CD4-positive, alpha-beta memory T cell (primary cell): ENCODE results near the gene PLK5. TPM values are rescaled to one million over a fixed set of nuclear protein-coding genes. Genes with fewer than 3 reads are reported as not detected.
"Not testable (repeated sequence)": the region's sequence is repeated elsewhere in the genome, so short reads cannot be mapped to it uniquely, and the experiment has no call there.

Source experiments
- CTCF ChIA-PET: fragments of 350-600 bp; sonication (Branson Sonifier 250); formaldehyde crosslinking; loops from one replicate; lab custom pipeline; 2021; ENCODE audit warnings: inconsistent platforms; ENCODE audit not compliant: partially characterized antibody; lab: Charles Lee
- POLR2A ChIA-PET: fragments of 350-600 bp; sonication (Branson Sonifier 250); formaldehyde crosslinking; loops from one replicate; lab custom pipeline; 2021; ENCODE audit not compliant: partially characterized antibody; lab: Charles Lee
- DNase-seq, 5 donors: peaks; one replicate each; pipeline versions ENCODE4 v3.0.0 to v3.0.0-alpha.2; 2020 to 2022; ENCODE audit warnings: mixed read lengths in 1 of 5
- H3K27ac ChIP-seq: one replicate; pipeline ENCODE4 v1.7.0; 2013; ENCODE audit warnings: low read depth, low read length
- H3K27me3 ChIP-seq: 2 replicates; pipeline ENCODE4 v1.7.0; 2013; ENCODE audit warnings: mild to moderate bottlenecking, low read length, moderate library complexity; ENCODE audit not compliant: insufficient read depth
- H3K36me3 ChIP-seq: 2 replicates; pipeline ENCODE4 v1.7.0; 2013; ENCODE audit warnings: mild to moderate bottlenecking, low read length, moderate library complexity; ENCODE audit not compliant: insufficient read depth
- H3K4me1 ChIP-seq: 2 replicates; pipeline ENCODE4 v1.7.0; 2013; ENCODE audit warnings: mild to moderate bottlenecking, low read length, moderate library complexity; ENCODE audit not compliant: insufficient read depth
- H3K4me3 ChIP-seq, 2 donors: one replicate each; pipeline ENCODE4 v1.7.0; 2013; ENCODE audit warnings: low read length in 2 of 2, mild to moderate bottlenecking in 1 of 2
- H3K9me3 ChIP-seq, 2 donors: one replicate each; pipeline ENCODE4 v1.7.0; 2013; ENCODE audit warnings: low read length in 2 of 2, control low read depth in 1 of 2; ENCODE audit not compliant: control insufficient read depth in 1 of 2
- H3K27ac Mint-ChIP-seq, 7 donors: one replicate each; pipeline ENCODE4 v1.8.0; 2020 to 2021; ENCODE audit warnings: mixed read lengths in 7 of 7, mild to moderate bottlenecking in 6 of 7, inconsistent platforms in 3 of 7, moderate library complexity in 3 of 7
- H3K27me3 Mint-ChIP-seq, 2 donors: one replicate each; pipeline ENCODE4 v1.8.0; 2020 to 2021; ENCODE audit warnings: mixed read lengths in 2 of 2
- H3K36me3 Mint-ChIP-seq, 2 donors: one replicate each; pipeline ENCODE4 v1.8.0; 2020 to 2021; ENCODE audit warnings: mixed read lengths in 2 of 2, inconsistent platforms in 1 of 2, mild to moderate bottlenecking in 1 of 2
- H3K4me1 Mint-ChIP-seq, 4 donors: one replicate each; pipeline ENCODE4 v1.8.0; 2020 to 2021; ENCODE audit warnings: mixed read lengths in 4 of 4, mild to moderate bottlenecking in 1 of 4
- H3K4me3 Mint-ChIP-seq, 8 donors: one replicate each; pipeline ENCODE4 v1.8.0; 2020 to 2021; ENCODE audit warnings: mixed read lengths in 8 of 8, mild to moderate bottlenecking in 7 of 8, moderate library complexity in 6 of 8, inconsistent platforms in 3 of 8
- H3K9me3 Mint-ChIP-seq, 8 donors: one replicate each; pipeline ENCODE4 v1.8.0; 2020 to 2021; ENCODE audit warnings: mixed read lengths in 8 of 8, mild to moderate bottlenecking in 5 of 8, inconsistent platforms in 3 of 8, moderate library complexity in 1 of 8
- intact Hi-C: fragments of 100-400 bp; cut with micrococcal nuclease; formaldehyde crosslinking; loops from one replicate; pipeline ENCODE4 v1.15.1; 2023
- polyA plus RNA-seq, 2 donors: library from polyadenylated mRNA; unstranded; fragments of 300-500 nt; fragmentation: Illumina TruSeq; gene quantifications; one replicate each; pipeline ENCODE4 v1.2.3, GENCODE V29; 2021
- total RNA-seq, 2 experiments: library from RNA; stranded (reverse); gene quantifications; one replicate each; pipeline ENCODE4 v1.2.3, GENCODE V29; 2021

PLK5 gene
- total and polyA plus RNA-seq, 4 experiments from 2014 or later = not detected

DNA sequence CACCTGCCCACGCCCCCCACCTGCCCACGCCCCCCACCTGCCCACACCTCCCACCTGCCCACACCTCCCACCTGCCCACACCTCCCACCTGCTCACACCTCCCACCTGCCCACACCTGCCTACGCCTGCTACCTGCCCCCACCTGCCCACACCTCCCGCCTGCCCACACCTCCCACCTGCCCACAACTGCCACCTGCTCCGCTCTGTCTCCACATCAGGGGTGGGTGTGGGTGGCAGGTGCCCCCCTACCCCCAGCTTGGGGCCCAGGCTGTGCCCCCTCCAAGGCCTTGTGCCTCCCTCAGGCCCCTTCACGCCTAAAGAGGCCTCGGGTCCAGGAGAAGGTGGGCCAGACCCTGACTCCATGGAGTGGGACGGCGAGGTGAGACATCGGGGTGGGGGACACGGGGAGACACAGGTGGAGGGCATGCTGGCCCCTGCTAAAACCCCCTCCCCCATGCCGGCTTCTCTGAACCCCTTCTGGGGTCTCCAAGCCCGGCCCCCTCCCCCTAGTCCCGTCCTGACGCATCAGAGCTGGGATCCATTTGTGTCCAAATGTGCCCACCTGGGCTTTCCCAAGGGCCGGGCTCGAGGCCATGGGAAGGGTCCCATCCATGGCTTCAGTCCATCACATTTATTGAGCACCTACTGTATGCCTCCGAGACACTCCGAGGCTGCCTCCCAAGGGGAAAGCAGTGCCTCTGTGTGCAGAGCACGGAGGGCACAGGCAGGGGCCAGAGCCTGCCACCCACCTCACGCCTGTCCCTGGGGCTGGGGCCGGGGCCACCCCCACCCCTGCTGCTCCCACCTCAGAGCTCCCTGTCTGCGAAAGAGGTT, 4.9 kb downstream of the PLK5 start:
- H3K9me3 Mint-ChIP-seq = peaks cover 0 to 3% (median 0%) of the 10 kb centered on the region in 8 donors
- no peak overlapping the region for H3K4me3 Mint-ChIP-seq
- Histone ChIP-seq H3K4me3 (no peak overlapping the region), H3K36me3 (no peaks in the 10 kb centered on the region), H3K9me3 (no peaks in the 10 kb centered on the region), H3K4me1 (no peaks in the 10 kb centered on the region), H3K27ac (no peak overlapping the region), H3K27me3 (peaks cover 10% of the 10 kb centered on the region)
- ChIA-PET CTCF (no interaction called here), POLR2A (no interaction called here)
- peaks cover 0 to 9% (median 7%) of the 10 kb centered on the region in 4 donors for H3K4me1 Mint-ChIP-seq
- no peak for DNase-seq
- intact Hi-C loops = no loop called here
- H3K27ac Mint-ChIP-seq = no peak overlapping the region
- H3K27me3 Mint-ChIP-seq = peaks cover 22 to 23% of the 10 kb centered on the region in 2 donors
- H3K36me3 Mint-ChIP-seq = no peaks in the 10 kb centered on the region

DNA sequence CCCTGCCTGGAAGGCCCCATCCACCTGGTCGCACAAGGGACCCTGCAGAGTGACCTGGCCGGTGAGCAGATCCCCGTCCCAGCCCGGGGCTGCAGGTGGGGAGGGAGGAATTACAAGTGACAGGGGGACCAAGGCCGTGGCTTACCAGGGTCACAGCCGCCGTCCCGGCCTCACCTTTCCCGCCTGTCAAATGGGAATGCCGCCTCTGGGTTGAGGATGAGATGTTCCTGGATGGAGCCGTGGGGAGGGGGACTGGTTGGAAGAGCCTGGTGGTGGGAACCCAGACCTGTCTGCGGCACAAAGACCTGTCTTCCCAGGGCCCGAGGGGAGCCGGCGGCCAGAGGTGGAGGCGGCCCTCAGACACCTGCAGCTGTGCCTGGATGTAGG, 5.5 kb downstream of the PLK5 start:
- H3K27ac ChIP-seq = no peak overlapping the region
- intact Hi-C loops = no loop called here
- H3K4me1 Mint-ChIP-seq = peaks cover 0 to 7% (median 5%) of the 10 kb centered on the region in 4 donors
- H3K27me3 Mint-ChIP-seq = peaks cover 20 to 22% of the 10 kb centered on the region in 2 donors
- H3K9me3 Mint-ChIP-seq = peaks cover 0 to 3% (median 0%) of the 10 kb centered on the region in 8 donors
- H3K27ac Mint-ChIP-seq = no peak overlapping the region
- ChIA-PET POLR2A (no interaction called here), CTCF (no interaction called here)
- H3K4me1 ChIP-seq = no peaks in the 10 kb centered on the region
- H3K4me3 Mint-ChIP-seq = no peak overlapping the region
- no peaks in the 10 kb centered on the region for H3K36me3 Mint-ChIP-seq
- no peak for DNase-seq
- no peaks in the 10 kb centered on the region for H3K36me3 ChIP-seq
- H3K27me3 ChIP-seq = peaks cover 9% of the 10 kb centered on the region
- no peaks in the 10 kb centered on the region for H3K9me3 ChIP-seq
- no peak overlapping the region for H3K4me3 ChIP-seq

DNA sequence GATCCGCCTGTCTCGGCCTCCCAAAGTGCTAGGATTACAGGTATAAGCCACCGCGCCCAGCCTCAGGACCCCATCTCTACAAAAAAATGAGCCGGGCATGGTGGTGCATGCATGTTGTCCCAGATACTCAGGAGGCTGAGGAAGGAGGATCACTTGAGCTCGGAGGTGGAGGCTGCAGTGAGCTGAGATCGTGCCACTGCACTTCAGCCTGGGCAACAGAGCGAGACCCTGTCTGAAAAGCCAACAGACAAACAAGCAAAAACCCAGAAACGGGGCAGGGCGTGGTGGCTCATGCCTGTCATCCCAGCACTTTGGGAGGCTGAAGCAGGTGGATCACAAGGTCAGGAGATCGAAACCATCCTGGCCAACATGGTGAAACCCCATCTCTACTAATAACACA, 7.0 kb downstream of the PLK5 start:
- H3K27ac ChIP-seq, DNase-seq, H3K4me1 Mint-ChIP-seq, intact Hi-C loops, H3K4me3 Mint-ChIP-seq, CTCF ChIA-PET, H3K36me3 ChIP-seq, H3K27ac Mint-ChIP-seq, POLR2A ChIA-PET, H3K9me3 Mint-ChIP-seq, H3K4me1 ChIP-seq, H3K9me3 ChIP-seq, H3K27me3 ChIP-seq, H3K36me3 Mint-ChIP-seq, H3K4me3 ChIP-seq: not testable (repeated sequence)
- peaks cover 16 to 17% of the 10 kb centered on the region in 2 donors for H3K27me3 Mint-ChIP-seq

DNA sequence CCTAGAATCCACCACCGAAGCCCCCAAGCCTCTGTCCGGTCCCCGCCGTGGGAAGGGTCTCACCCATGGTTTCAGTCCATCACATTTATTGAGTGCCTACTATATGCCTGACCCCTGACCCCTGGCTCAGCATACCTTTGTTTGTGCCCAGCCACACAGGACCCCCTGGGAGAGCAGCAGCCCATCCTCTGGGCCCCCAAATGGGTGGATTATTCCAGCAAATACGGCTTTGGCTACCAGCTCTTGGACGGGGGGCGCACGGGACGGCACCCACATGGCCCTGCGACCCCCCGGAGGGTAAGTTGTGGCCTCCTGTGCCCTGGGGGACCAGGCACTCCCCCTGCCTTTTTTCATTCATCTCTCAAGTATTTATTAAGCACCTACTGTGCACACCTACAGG, 7.7 kb downstream of the PLK5 start:
- ChIA-PET POLR2A (no interaction called here), CTCF (no interaction called here)
- Histone ChIP-seq H3K36me3 (no peaks in the 10 kb centered on the region), H3K27ac (no peak overlapping the region), H3K4me3 (no peak overlapping the region), H3K9me3 (no peaks in the 10 kb centered on the region), H3K4me1 (no peaks in the 10 kb centered on the region), H3K27me3 (no peaks in the 10 kb centered on the region)
- Mint-ChIP-seq H3K27ac (no peak overlapping the region), H3K4me1 (peaks cover 0 to 1% (median 0%) of the 10 kb centered on the region in 4 donors), H3K27me3 (peaks cover 10 to 13% of the 10 kb centered on the region in 2 donors), H3K9me3 (peaks cover 0 to 2% (median 0%) of the 10 kb centered on the region in 8 donors), H3K4me3 (no peak overlapping the region), H3K36me3 (no peaks in the 10 kb centered on the region)
- intact Hi-C loops = no loop called here
- DNase-seq = no peak

DNA sequence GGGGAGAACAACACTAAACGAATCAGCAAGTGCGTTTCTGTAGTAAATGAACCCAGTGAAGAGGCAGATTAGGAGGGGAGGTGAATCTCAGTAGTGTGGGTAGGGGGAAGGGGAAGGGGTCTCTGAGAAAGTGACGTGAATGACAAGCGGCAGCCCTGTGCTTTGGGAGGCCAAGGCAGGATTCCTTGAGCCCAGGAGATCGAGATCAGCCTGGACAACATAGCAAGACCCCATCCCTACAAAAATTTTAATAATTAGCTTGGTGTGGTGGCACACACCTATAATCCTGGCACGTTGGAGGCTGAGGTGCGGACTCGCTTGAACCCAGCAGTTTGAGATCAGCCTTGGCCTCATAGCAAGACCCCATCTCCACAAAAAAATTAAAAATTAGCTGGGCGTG, 8.1 kb downstream of the PLK5 start:
- no peaks in the 10 kb centered on the region for H3K36me3 ChIP-seq
- no peaks in the 10 kb centered on the region for H3K9me3 ChIP-seq
- H3K27me3 Mint-ChIP-seq = peaks cover 10 to 13% of the 10 kb centered on the region in 2 donors
- H3K36me3 Mint-ChIP-seq = no peaks in the 10 kb centered on the region
- ChIA-PET CTCF (no interaction called here), POLR2A (no interaction called here)
- intact Hi-C loops = no loop called here
- H3K4me1 Mint-ChIP-seq = peaks cover 0 to 1% (median 0%) of the 10 kb centered on the region in 4 donors
- H3K27me3 ChIP-seq = no peaks in the 10 kb centered on the region
- H3K27ac Mint-ChIP-seq = no peak overlapping the region
- no peak for DNase-seq
- no peak overlapping the region for H3K27ac ChIP-seq
- H3K9me3 Mint-ChIP-seq = peaks cover 0 to 1% (median 0%) of the 10 kb centered on the region in 8 donors
- H3K4me3 ChIP-seq = no peak overlapping the region
- no peaks in the 10 kb centered on the region for H3K4me1 ChIP-seq
- H3K4me3 Mint-ChIP-seq = no peak overlapping the region

DNA sequence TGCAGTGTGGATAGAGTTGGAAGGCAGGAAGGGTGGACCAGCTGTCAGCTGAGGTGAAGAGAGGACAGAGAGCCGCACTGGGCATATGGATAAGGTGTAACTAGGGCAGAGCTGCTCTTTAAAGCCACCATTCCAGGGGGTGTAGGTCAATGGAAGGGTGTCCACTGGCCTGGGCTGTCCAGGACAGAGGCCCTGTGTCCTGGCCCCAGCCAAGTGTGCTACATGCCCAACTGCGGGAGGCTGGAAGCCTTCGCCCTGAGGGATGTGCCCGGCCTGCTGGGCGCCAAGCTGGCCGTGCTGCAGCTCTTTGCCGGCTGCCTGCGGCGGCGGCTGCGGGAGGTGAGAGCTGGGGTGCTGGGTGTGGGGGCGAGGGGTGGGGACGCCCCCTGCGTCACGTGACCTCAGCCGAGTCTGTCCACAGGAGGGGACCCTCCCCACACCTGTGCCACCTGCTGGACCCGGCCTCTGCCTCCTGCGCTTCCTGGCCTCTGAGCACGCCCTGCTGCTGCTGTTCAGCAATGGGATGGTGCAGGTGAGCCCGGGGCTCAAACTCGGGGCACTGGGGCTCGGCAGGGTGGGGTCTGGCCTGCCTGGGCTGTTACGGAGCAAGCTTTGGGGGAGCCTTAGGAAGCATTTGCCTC, 9.8 kb downstream of the PLK5 start:
- POLR2A ChIA-PET = no interaction called here
- CTCF ChIA-PET = interaction anchor here (1.4 kb wide), 1 partner anchor 13 kb away, joined by 4 read pairs; no protein-coding TSS in a partner anchor
- H3K36me3 Mint-ChIP-seq = no peaks in the 10 kb centered on the region
- no peaks in the 10 kb centered on the region for H3K36me3 ChIP-seq
- H3K27ac ChIP-seq = no peak overlapping the region
- H3K27ac Mint-ChIP-seq = no peak overlapping the region
- no peaks in the 10 kb centered on the region for H3K9me3 Mint-ChIP-seq
- no peaks in the 10 kb centered on the region for H3K27me3 ChIP-seq
- no peak overlapping the region for H3K4me3 Mint-ChIP-seq
- H3K27me3 Mint-ChIP-seq = peaks cover 8 to 11% of the 10 kb centered on the region in 2 donors
- no peaks in the 10 kb centered on the region for H3K9me3 ChIP-seq
- peaks cover 0 to 1% (median 0%) of the 10 kb centered on the region in 4 donors for H3K4me1 Mint-ChIP-seq
- intact Hi-C loops = no loop called here
- H3K4me3 ChIP-seq = no peak overlapping the region
- no peaks in the 10 kb centered on the region for H3K4me1 ChIP-seq
- no peak for DNase-seq

DNA sequence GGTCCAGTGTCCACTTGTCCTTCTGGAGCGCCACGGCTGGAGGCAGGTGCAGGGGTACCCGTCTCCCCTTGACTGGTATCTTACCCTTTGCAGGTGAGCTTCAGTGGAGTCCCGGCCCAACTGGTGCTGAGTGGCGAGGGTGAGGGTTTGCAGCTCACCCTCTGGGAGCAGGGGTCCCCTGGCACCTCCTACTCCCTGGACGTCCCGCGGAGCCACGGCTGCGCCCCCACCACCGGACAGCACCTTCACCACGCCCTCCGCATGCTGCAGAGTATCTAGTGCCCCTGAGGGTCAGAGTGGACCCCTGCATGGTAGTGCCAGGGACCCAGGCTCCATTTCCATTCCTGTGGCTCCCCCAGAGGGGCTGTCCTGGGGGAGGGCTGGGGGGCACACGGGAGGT, 11.1 kb downstream of the PLK5 start:
- peaks cover 0 to 1% (median 0%) of the 10 kb centered on the region in 4 donors for H3K4me1 Mint-ChIP-seq
- H3K27ac Mint-ChIP-seq = no peak overlapping the region
- ChIA-PET POLR2A (no interaction called here), CTCF (interaction anchor here (1.0 kb wide), 1 partner anchor 11 kb away, joined by 3 read pairs; no protein-coding TSS in a partner anchor)
- H3K4me3 Mint-ChIP-seq = no peak overlapping the region
- H3K27ac ChIP-seq = no peak overlapping the region
- H3K27me3 ChIP-seq = no peaks in the 10 kb centered on the region
- no peaks in the 10 kb centered on the region for H3K9me3 Mint-ChIP-seq
- H3K36me3 ChIP-seq = no peaks in the 10 kb centered on the region
- no peaks in the 10 kb centered on the region for H3K9me3 ChIP-seq
- H3K4me1 ChIP-seq = no peaks in the 10 kb centered on the region
- no peak for DNase-seq
- intact Hi-C loops = no loop called here
- peaks cover 8 to 11% of the 10 kb centered on the region in 2 donors for H3K27me3 Mint-ChIP-seq
- H3K36me3 Mint-ChIP-seq = no peaks in the 10 kb centered on the region
- no peak overlapping the region for H3K4me3 ChIP-seq
